Keratinocyte (primary cell): ENCODE results near the gene GPR157. TPM values are rescaled to one million over a fixed set of nuclear protein-coding genes. Genes with fewer than 3 reads are reported as not detected.

Experiments
- DNase-seq: peaks from one replicate; pipeline ENCODE4 v3.0.0-alpha.2; 2011; ENCODE audit warnings: low read depth, missing footprints, low spot score
- FAIRE-seq: peaks from 2 replicates; lab custom pipeline; 2011; peaks lifted over from hg19 to GRCh38; lab: Jason Lieb, UNC
- H2AFZ ChIP-seq: 2 replicates; pipeline ENCODE4 v1.6.0; 2012; ENCODE audit warnings: low read length, control low read depth, inconsistent platforms; ENCODE audit not compliant: control insufficient read depth
- H3K27ac ChIP-seq: 2 replicates; pipeline ENCODE4 v1.5.1; 2011; ENCODE audit warnings: low read length; ENCODE audit not compliant: control insufficient read depth, insufficient read depth
- H3K27me3 ChIP-seq: 3 replicates; pipeline ENCODE4 v1.6.0; 2011; ENCODE audit warnings: low read length; ENCODE audit not compliant: control insufficient read depth, insufficient read depth; ENCODE audit errors: extremely low read depth
- H3K36me3 ChIP-seq, 2 experiments: 2 replicates in 1 of 2; 3 replicates in 1 of 2; pipeline ENCODE4 v1.5.1; 2011; ENCODE audit warnings: low read length in 2 of 2, mild to moderate bottlenecking in 1 of 2; ENCODE audit not compliant: control insufficient read depth in 2 of 2, insufficient read depth in 2 of 2; ENCODE audit errors: extremely low read depth in 1 of 2
- H3K4me1 ChIP-seq: 3 replicates; pipeline ENCODE4 v1.5.1; 2011; ENCODE audit warnings: low read length; ENCODE audit not compliant: control insufficient read depth, insufficient read depth; ENCODE audit errors: extremely low read depth
- H3K4me2 ChIP-seq: 3 replicates; pipeline ENCODE4 v1.6.0; 2011; ENCODE audit warnings: low read depth, low read length; ENCODE audit not compliant: control insufficient read depth, insufficient read depth; ENCODE audit errors: extremely low read depth
- H3K4me3 ChIP-seq, 3 experiments: fragments of 200-600 bp in 1 of 3; sonication (generic) in 1 of 3; 2 replicates in 2 of 3; 3 replicates in 1 of 3; pipeline ENCODE4 v1.5.1; 2011 to 2016; ENCODE audit warnings: low read length in 3 of 3, mild to moderate bottlenecking in 3 of 3, control low read depth in 2 of 3, inconsistent platforms in 1 of 3, low read depth in 1 of 3, mixed read lengths in 1 of 3, mixed run types in 1 of 3, moderate library complexity in 1 of 3; ENCODE audit not compliant: control insufficient read depth in 2 of 3, insufficient read depth in 2 of 3; ENCODE audit errors: extremely low read depth in 1 of 3
- H3K79me2 ChIP-seq: 2 replicates; pipeline ENCODE4 v1.6.0; 2012; ENCODE audit warnings: low read length; ENCODE audit not compliant: control insufficient read depth, insufficient read depth
- H3K9ac ChIP-seq: 3 replicates; pipeline ENCODE4 v1.6.0; 2011; ENCODE audit warnings: low read length; ENCODE audit not compliant: control insufficient read depth, insufficient read depth; ENCODE audit errors: extremely low read depth
- H3K9me1 ChIP-seq: 3 replicates; pipeline ENCODE4 v1.6.0; 2011; ENCODE audit warnings: low read length; ENCODE audit not compliant: control insufficient read depth, insufficient read depth; ENCODE audit errors: extremely low read depth
- H3K9me3 ChIP-seq: 2 replicates; pipeline ENCODE4 v1.5.1; 2012; ENCODE audit warnings: low read depth, low read length; ENCODE audit not compliant: control insufficient read depth
- H4K20me1 ChIP-seq: 3 replicates; pipeline ENCODE4 v1.6.0; 2011; ENCODE audit warnings: low read length; ENCODE audit not compliant: control insufficient read depth, insufficient read depth; ENCODE audit errors: extremely low read depth
- EZH2 ChIP-seq: IDR thresholded peaks from one replicate; pipeline ENCODE4 v1.6.1; 2012; ENCODE audit warnings: inconsistent platforms, mild to moderate bottlenecking, low read length, moderate library complexity
- dilution Hi-C: fragments of 300-500 bp; cut with MboI; formaldehyde crosslinking; loops from one replicate; pipeline ENCODE4 v1.7.0; 2020; ENCODE audit warnings: low sequenced_read_pairs; ENCODE audit not compliant: extremely low pct_ligation_motif_present
- polyA plus RNA-seq, 5 experiments: library from polyadenylated mRNA; depleted of rRNA in 3 of 5; stranded (reverse) in 3 of 5; stranded (forward) in 1 of 5; unstranded in 1 of 5; fragments of >200 nt; gene quantifications; 1 replicate in 1 of 5; 2 replicates in 3 of 5; 3 replicates in 1 of 5; pipeline versions ENCODE4 v1.2.1 to v1.2.3, GENCODE V29; 2011 to 2012; ENCODE audit warnings: missing spikeins in 2 of 5, low read depth in 1 of 5, low replicate concordance in 1 of 5
- TF ChIP-seq, protein P1 (sequence below), 3 experiments: IDR thresholded peaks in 1 of 3; conservative IDR thresholded peaks in 1 of 3; optimal IDR thresholded peaks in 1 of 3; 2 replicates in 2 of 3; 3 replicates in 1 of 3; pipeline versions ENCODE3 to v1.5.1; 2011; ENCODE audit warnings: low read length in 3 of 3, mild to moderate bottlenecking in 3 of 3, moderate library complexity in 2 of 3, control low read depth in 1 of 3, inconsistent platforms in 1 of 3; ENCODE audit not compliant: insufficient read depth in 2 of 3; ENCODE audit errors: extremely low read depth in 1 of 3

The GPR157 gene
- polyA plus RNA-seq, 1 donor (not counting 4 experiments of a cell fraction or from before 2014, with no cell fraction given), result 6.5 TPM

DNA sequence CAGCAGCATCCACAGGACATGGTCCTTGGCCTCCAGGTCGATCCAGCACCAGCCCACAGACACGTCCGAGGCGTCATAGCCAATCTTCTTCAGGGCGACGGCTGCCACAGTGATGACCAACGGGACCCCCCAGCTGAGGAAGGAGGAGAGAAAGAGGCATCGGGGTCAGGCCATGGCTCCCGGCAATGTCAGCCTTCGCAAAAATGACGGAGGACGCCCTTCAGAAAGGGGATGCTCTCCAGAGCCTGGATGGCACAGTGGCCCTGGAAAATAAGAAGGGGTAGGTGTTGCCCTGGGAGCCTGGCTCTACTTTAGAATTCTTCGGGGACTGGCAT, 17.6 kb downstream of the GPR157 start:
- H3K27ac ChIP-seq, result peak overlapping the region; percentile 36
- H3K9me3 ChIP-seq, result no peaks in the 10 kb centered on the region
- H3K4me3 ChIP-seq, result no peak overlapping the region
- DNase-seq (no peak), FAIRE-seq (no peak)
- no peak overlapping the region for H3K4me2 ChIP-seq
- H3K9me1 ChIP-seq, result no peaks in the 10 kb centered on the region
- no peaks in the 10 kb centered on the region for H3K27me3 ChIP-seq
- H3K9ac ChIP-seq, result peak overlapping the region; percentile 15
- no peak for TF ChIP-seq EZH2
- TF ChIP-seq, protein P1, sequence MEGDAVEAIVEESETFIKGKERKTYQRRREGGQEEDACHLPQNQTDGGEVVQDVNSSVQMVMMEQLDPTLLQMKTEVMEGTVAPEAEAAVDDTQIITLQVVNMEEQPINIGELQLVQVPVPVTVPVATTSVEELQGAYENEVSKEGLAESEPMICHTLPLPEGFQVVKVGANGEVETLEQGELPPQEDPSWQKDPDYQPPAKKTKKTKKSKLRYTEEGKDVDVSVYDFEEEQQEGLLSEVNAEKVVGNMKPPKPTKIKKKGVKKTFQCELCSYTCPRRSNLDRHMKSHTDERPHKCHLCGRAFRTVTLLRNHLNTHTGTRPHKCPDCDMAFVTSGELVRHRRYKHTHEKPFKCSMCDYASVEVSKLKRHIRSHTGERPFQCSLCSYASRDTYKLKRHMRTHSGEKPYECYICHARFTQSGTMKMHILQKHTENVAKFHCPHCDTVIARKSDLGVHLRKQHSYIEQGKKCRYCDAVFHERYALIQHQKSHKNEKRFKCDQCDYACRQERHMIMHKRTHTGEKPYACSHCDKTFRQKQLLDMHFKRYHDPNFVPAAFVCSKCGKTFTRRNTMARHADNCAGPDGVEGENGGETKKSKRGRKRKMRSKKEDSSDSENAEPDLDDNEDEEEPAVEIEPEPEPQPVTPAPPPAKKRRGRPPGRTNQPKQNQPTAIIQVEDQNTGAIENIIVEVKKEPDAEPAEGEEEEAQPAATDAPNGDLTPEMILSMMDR (optimal IDR thresholded peaks at IDR 0.05 in 1 of 3, IDR thresholded peaks at IDR 0.05 in 1 of 3, conservative IDR thresholded peaks at IDR 0.05 in 1 of 3; ENCODE audit: extremely low read depth in 1 of 3, insufficient read depth in 2 of 3, low read length in 3 of 3), result no peak
- H2AFZ ChIP-seq, result no peak overlapping the region
- dilution Hi-C loops, result no loop called here
- H3K36me3 ChIP-seq, result peaks cover 1 to 3% of the 10 kb centered on the region in 2 experiments
- peaks cover 43% of the 10 kb centered on the region for H3K4me1 ChIP-seq
- H3K79me2 ChIP-seq, result no peaks in the 10 kb centered on the region
- H4K20me1 ChIP-seq, result no peaks in the 10 kb centered on the region

DNA sequence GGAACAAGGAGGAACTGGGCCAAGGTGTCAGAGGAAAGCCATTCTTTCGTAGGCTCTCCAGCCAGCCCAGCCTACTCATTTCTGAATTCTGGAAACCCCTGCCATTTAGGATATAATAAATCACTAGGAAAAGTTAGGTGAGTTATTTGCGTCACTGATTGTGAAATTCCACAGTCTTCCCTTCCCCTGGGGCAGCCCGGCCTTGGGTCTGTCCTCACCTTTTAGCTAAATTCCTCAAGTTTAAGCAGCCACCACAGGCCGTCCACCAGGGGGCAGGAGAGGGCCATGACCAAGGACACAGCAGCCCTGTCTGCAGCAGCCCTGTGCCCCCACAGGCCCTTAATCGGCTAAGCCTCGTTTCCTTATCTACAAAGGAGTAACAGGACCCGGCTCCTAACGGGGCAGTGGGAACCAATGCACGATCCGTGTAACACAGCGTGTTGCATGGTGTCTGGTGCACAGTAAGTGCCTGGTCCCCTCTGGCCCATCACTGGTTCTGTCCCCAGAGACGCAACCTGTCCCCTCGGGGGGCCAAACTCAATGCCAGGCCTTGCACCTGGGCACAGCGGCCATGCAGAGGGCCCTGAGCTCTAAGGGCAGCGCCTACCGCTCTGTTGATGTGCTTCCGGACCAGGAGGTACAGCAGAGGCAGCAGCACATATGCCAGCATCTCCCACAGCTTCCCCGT, 18.1 kb downstream of the GPR157 start:
- Histone ChIP-seq H3K4me3 (no peak overlapping the region), H3K36me3 (peaks cover 1 to 3% of the 10 kb centered on the region in 2 experiments), H3K9me3 (no peaks in the 10 kb centered on the region), H3K27me3 (no peaks in the 10 kb centered on the region), H3K4me1 (peaks cover 42% of the 10 kb centered on the region), H4K20me1 (no peaks in the 10 kb centered on the region), H3K27ac (peak overlapping the region; percentile 54), H3K9me1 (no peaks in the 10 kb centered on the region), H2AFZ (no peak overlapping the region), H3K79me2 (no peaks in the 10 kb centered on the region), H3K9ac (peak overlapping the region; percentile 15), H3K4me2 (no peak overlapping the region)
- FAIRE-seq (peak; percentile 67), DNase-seq (peak; percentile 93)
- TF ChIP-seq, protein P1 (optimal IDR thresholded peaks at IDR 0.05 in 1 of 3, IDR thresholded peaks at IDR 0.05 in 1 of 3, conservative IDR thresholded peaks at IDR 0.05 in 1 of 3; ENCODE audit: extremely low read depth in 1 of 3, insufficient read depth in 2 of 3, low read length in 3 of 3), result peak; percentile 88 to 94 (median 94)
- TF ChIP-seq EZH2, result no peak
- dilution Hi-C loops, result no loop called here
